ENCODE measurements around the gene LY6G6C. TPM values are rescaled to one million over a fixed set of nuclear protein-coding genes. Genes with fewer than 3 reads are reported as not detected.

LY6G6C gene
- total RNA-seq, 1 donor from 2014 or later: not detected

DNA sequence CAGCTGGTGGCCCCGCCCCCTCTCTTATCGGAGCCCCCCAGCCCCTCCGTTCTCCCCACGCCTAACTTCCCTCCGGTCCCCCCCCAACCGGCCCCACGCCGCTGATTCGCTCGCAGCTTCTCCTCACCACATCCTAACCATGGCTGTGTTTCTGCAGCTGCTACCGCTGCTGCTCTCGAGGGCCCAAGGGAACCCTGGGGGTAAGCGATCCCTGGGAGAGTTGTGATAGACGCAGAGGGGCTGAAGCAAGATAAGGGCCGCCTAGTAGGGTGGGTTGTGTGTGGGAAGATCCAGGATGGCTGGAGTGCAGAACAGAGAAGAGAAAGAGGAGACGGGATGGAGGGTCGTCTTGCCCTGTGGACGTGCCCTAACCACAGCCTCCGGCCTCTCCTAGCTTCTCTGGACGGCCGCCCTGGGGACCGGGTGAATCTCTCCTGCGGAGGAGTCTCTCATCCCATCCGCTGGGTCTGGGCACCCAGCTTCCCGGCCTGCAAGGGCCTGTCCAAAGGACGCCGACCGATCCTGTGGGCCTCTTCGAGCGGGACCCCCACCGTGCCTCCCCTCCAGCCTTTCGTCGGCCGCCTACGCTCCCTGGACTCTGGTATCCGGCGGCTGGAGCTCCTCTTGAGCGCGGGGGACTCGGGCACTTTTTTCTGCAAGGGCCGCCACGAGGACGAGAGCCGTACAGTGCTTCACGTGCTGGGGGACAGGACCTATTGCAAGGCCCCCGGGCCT lies 1.9 kb upstream of the LY6G6C start, which contains the start of gene MPIG6B:
MPIG6B (plus strand) TSS at position 129 of the 735 bp plus-strand sequence; CDS start at position 140, 11 bp downstream.
- Histone ChIP-seq H3K27ac (no peak within 1 kb of the TSS), H3K27me3 (no peaks in the 10 kb centered on the region), H3K4me3 (no peak within 1 kb of the TSS), H3K36me3 (no peaks in the 10 kb centered on the region), H3K9me3 (no peaks in the 10 kb centered on the region), H3K4me1 (peaks cover 28% of the 10 kb centered on the region)
- TF ChIP-seq, protein P1, sequence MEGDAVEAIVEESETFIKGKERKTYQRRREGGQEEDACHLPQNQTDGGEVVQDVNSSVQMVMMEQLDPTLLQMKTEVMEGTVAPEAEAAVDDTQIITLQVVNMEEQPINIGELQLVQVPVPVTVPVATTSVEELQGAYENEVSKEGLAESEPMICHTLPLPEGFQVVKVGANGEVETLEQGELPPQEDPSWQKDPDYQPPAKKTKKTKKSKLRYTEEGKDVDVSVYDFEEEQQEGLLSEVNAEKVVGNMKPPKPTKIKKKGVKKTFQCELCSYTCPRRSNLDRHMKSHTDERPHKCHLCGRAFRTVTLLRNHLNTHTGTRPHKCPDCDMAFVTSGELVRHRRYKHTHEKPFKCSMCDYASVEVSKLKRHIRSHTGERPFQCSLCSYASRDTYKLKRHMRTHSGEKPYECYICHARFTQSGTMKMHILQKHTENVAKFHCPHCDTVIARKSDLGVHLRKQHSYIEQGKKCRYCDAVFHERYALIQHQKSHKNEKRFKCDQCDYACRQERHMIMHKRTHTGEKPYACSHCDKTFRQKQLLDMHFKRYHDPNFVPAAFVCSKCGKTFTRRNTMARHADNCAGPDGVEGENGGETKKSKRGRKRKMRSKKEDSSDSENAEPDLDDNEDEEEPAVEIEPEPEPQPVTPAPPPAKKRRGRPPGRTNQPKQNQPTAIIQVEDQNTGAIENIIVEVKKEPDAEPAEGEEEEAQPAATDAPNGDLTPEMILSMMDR (IDR thresholded peaks at IDR 0.05): no peak
- DNase-seq: no peak
- intact Hi-C loops (cut with DNase I): no loop called here
- ATAC-seq: no peak

DNA sequence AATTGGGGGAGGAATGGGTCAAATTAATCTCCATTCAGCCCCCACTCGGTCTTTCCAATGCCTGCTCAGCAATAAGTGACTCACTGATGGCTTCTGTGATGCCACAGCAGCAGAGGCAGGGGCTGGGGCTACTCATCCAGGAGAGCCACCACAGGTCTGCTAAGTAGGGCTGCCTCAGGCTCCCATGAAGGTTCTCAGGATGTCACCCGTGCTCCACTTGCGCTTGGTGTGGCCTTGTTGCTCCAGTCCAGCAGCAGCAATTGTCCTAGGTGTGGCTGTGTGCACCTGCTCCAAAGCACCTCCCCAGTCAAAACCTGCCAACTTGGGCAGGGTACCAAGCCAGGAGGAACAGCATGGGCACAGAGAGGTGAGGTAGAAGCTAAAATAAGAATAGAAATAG lies 627 bp upstream of the LY6G6C start:
- H3K36me3 ChIP-seq: no peaks in the 10 kb centered on the region
- H3K4me1 ChIP-seq: peaks cover 15% of the 10 kb centered on the region
- H3K27ac ChIP-seq: no peak overlapping the region
- H3K4me3 ChIP-seq: no peak overlapping the region
- no peaks in the 10 kb centered on the region for H3K9me3 ChIP-seq
- DNase-seq (no peak), ATAC-seq (no peak)
- intact Hi-C loops (cut with DNase I): no loop called here
- H3K27me3 ChIP-seq: no peaks in the 10 kb centered on the region
- TF ChIP-seq, protein P1 (IDR thresholded peaks at IDR 0.05): no peak

DNA sequence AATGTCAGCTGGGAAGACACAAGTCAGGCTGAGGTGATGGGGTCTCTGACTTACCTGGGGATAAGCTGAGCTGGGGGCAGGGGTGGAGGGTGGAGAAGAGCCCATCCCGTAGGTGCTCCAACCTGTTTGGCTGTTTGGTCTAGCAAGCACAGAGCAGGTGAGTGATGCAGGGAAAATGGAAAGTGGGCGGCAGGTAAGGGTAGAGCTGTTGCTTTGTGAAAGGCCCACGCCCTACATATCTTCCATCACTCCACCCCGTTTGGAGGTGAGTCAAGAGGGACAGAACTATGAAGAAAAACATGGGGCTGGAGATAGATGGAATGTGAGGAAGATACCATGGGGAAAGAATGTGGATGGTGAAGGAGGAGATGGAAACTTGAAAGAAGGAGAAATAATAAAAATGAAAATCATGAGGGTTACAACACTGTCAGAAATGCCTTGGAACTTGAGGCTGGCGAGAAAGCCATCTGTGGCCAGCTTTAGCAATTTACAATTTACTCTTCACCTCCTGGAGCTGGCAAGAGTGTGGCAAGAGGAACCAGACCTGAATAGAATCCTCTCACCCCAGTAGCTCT lies 1.3 kb downstream of the LY6G6C start:
- DNase-seq (no peak), ATAC-seq (no peak)
- H3K4me3 ChIP-seq: no peak overlapping the region
- no peak overlapping the region for H3K27ac ChIP-seq
- TF ChIP-seq, protein P1 (IDR thresholded peaks at IDR 0.05): no peak
- H3K36me3 ChIP-seq: no peaks in the 10 kb centered on the region
- no peaks in the 10 kb centered on the region for H3K4me1 ChIP-seq
- intact Hi-C loops (cut with DNase I): no loop called here
- no peaks in the 10 kb centered on the region for H3K9me3 ChIP-seq
- no peaks in the 10 kb centered on the region for H3K27me3 ChIP-seq

DNA sequence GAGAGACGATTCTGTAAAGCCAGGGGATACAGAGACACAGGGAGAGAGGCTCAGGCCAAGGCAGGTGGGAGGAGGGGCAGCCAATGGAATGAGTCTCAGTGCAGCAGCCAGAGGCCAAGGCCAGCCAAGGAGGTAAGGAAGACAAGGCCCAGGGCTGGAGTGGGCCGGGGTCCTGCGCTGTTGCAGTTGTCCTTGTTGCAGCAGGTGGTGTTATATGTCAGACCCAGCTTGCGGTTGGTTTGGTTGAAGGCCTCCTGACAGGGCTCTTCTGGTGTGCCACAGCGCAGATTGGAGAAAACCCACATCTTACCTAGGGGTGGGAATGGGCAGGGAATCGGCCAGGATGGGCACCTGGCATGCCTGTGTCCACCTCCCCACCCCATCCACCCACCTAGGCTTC lies 2.5 kb downstream of the LY6G6C start:
- TF ChIP-seq, protein P1 (IDR thresholded peaks at IDR 0.05): no peak
- Histone ChIP-seq H3K27me3 (no peaks in the 10 kb centered on the region), H3K4me1 (no peaks in the 10 kb centered on the region), H3K4me3 (no peak overlapping the region), H3K36me3 (no peaks in the 10 kb centered on the region), H3K9me3 (no peaks in the 10 kb centered on the region), H3K27ac (peak overlapping the region; percentile 30)
- DNase-seq (no peak), ATAC-seq (no peak)
- intact Hi-C loops (cut with DNase I): no loop called here

DNA sequence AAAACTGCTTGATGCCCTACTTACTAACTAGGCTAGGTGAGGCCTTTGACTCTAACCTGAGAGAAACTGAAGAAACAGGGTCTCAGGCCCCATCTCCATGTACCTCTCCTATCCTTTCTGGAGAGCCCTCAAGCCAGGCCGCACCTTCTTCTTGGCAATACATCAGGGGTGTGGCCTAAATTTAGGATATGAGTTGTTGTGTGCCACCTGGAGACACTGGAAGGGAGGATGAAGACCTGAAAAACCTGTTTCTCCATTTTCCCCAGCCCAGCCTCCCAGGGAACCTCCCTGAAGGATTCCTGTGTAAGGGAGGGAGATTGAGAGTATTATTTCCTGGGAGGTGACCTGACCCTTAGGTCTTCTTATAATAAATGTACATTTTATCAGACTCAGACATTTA lies 3.3 kb downstream of the LY6G6C start:
- peak; percentile 76 for ATAC-seq
- DNase-seq: no peak
- peak overlapping the region; percentile 30 for H3K27ac ChIP-seq

More for the DNA sequence above, 3.3 kb downstream of the LY6G6C start:
- H3K36me3 ChIP-seq: no peaks in the 10 kb centered on the region
- no peak overlapping the region for H3K4me3 ChIP-seq
- H3K27me3 ChIP-seq: no peaks in the 10 kb centered on the region
- intact Hi-C loops (cut with DNase I): no loop called here
- TF ChIP-seq, protein P1 (IDR thresholded peaks at IDR 0.05): no peak
- H3K9me3 ChIP-seq: no peaks in the 10 kb centered on the region
- no peaks in the 10 kb centered on the region for H3K4me1 ChIP-seq
